SJCRH30 (cell line): ENCODE data around the gene SIL1. TPM values are rescaled to one million over a fixed set of nuclear protein-coding genes. Genes with fewer than 3 reads are reported as not detected.
"Not testable (repeated sequence)": the region's sequence is repeated elsewhere in the genome, so short reads cannot be mapped to it uniquely, and the experiment has no call there.

Experiments used
- DNase-seq, 2 experiments: peaks; one replicate each; pipeline ENCODE4 v3.0.0-alpha.2; 2015 to 2020
- H3K27ac ChIP-seq: fragments of 250-450 bp; sonication (Bioruptor Pico); 2 replicates; pipeline ENCODE4 v1.5.1; 2020; ENCODE audit warnings: mild to moderate bottlenecking, moderate library complexity
- H3K27me3 ChIP-seq: fragments of 250-450 bp; sonication (Bioruptor Pico); 2 replicates; pipeline ENCODE4 v1.5.1; 2020; ENCODE audit warnings: mild to moderate bottlenecking, moderate library complexity
- H3K36me3 ChIP-seq: fragments of 250-450 bp; sonication (Bioruptor Pico); 2 replicates; pipeline ENCODE4 v1.5.1; 2020; ENCODE audit warnings: mild to moderate bottlenecking, moderate library complexity
- H3K4me1 ChIP-seq: fragments of 250-450 bp; sonication (Bioruptor Pico); 2 replicates; pipeline ENCODE4 v1.5.1; 2020; ENCODE audit warnings: mild to moderate bottlenecking, moderate library complexity
- H3K4me3 ChIP-seq: fragments of 250-450 bp; sonication (Bioruptor Pico); 2 replicates; pipeline ENCODE4 v1.5.1; 2020; ENCODE audit warnings: mild to moderate bottlenecking, moderate library complexity
- H3K9me3 ChIP-seq: fragments of 250-450 bp; sonication (Bioruptor Pico); replicated peaks from 2 replicates; pipeline ENCODE4 v1.5.1; 2020; ENCODE audit warnings: mild to moderate bottlenecking, moderate library complexity
- total RNA-seq: library from RNA; depleted of rRNA; stranded (reverse); fragments of >200 nt; shearing (Covaris generic); gene quantifications from 2 replicates; pipeline ENCODE4 v1.2.3, GENCODE V29; 2014; rRNA removed

The SIL1 gene
- total RNA-seq = 7.1 and 7.7 TPM in 2 replicates

- H3K27me3 ChIP-seq = no peaks in the 10 kb centered on the region
- DNase-seq = peak; percentile 96 to 97
- peak within 1 kb of the TSS; percentile 81 for H3K27ac ChIP-seq
- no peaks in the 10 kb centered on the region for H3K4me1 ChIP-seq
- H3K9me3 ChIP-seq = no peaks in the 10 kb centered on the region
- H3K36me3 ChIP-seq = no peaks in the 10 kb centered on the region
- peak within 1 kb of the TSS; percentile 69 for H3K4me3 ChIP-seq
Observed at GRCh38 chr5:139197710-139198669, at the start of gene SIL1. Gene SIL1 (minus strand): TSS chr5:139198368. CDS start chr5:139127843, 70,525 bp downstream.

- Histone ChIP-seq H3K36me3 (no peaks in the 10 kb centered on the region), H3K9me3 (no peaks in the 10 kb centered on the region), H3K27ac (no peak overlapping the region), H3K27me3 (no peaks in the 10 kb centered on the region), H3K4me1 (no peaks in the 10 kb centered on the region), H3K4me3 (no peak overlapping the region)
- peak in 1 of 2 experiments; percentile 15 for DNase-seq
Observed at GRCh38 chr5:139246394-139246793, 48.2 kb upstream of the SIL1 start.

- Histone ChIP-seq H3K27ac (no peak overlapping the region), H3K9me3 (no peaks in the 10 kb centered on the region), H3K27me3 (no peaks in the 10 kb centered on the region), H3K36me3 (no peaks in the 10 kb centered on the region), H3K4me1 (no peaks in the 10 kb centered on the region), H3K4me3 (no peak overlapping the region)
- no peak for DNase-seq
Observed at GRCh38 chr5:139245637-139246339, 47.6 kb upstream of the SIL1 start.

GRCh38 chr5:139243425-139243970, 45.3 kb upstream of the SIL1 start:
- Histone ChIP-seq H3K27me3 (no peaks in the 10 kb centered on the region), H3K4me3 (no peak overlapping the region)
- peak in 1 of 2 experiments; percentile 22 for DNase-seq

GRCh38 chr5:139241139-139241538, 43.0 kb upstream of the SIL1 start:
- H3K36me3 ChIP-seq = no peaks in the 10 kb centered on the region
- H3K4me3 ChIP-seq = no peak overlapping the region
- no peaks in the 10 kb centered on the region for H3K4me1 ChIP-seq
- H3K27ac ChIP-seq = no peak overlapping the region
- no peaks in the 10 kb centered on the region for H3K27me3 ChIP-seq
- no peak for DNase-seq
- no peaks in the 10 kb centered on the region for H3K9me3 ChIP-seq

More at GRCh38 chr5:139243425-139243970, 45.3 kb upstream of the SIL1 start:
- Histone ChIP-seq H3K4me1 (no peaks in the 10 kb centered on the region), H3K27ac (no peak overlapping the region), H3K9me3 (no peaks in the 10 kb centered on the region), H3K36me3 (no peaks in the 10 kb centered on the region)

DNA sequence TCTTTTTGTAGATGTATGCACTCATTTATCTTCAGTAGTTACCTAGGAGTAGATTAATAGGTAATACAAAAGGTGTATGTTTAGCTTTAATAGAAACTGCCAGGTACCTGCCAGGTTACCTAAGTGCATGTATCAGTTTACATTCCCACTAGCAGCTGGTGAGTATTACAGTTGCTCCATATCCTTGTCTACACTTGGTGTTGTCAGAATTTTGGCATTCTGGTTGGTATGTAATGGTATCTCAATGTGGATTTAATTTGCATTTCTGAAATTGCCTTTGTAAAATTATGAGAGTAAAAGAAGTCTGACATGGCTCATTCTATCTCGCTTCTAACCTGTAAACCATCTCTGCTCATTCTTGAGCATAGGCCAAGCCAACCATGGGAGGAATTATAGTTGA, 38.3 kb upstream of the SIL1 start:
- H3K36me3 ChIP-seq = no peaks in the 10 kb centered on the region
- no peaks in the 10 kb centered on the region for H3K4me1 ChIP-seq
- H3K9me3 ChIP-seq = no peaks in the 10 kb centered on the region
- no peak overlapping the region for H3K4me3 ChIP-seq
- no peak overlapping the region for H3K27ac ChIP-seq
- H3K27me3 ChIP-seq = no peaks in the 10 kb centered on the region
- no peak for DNase-seq

DNA sequence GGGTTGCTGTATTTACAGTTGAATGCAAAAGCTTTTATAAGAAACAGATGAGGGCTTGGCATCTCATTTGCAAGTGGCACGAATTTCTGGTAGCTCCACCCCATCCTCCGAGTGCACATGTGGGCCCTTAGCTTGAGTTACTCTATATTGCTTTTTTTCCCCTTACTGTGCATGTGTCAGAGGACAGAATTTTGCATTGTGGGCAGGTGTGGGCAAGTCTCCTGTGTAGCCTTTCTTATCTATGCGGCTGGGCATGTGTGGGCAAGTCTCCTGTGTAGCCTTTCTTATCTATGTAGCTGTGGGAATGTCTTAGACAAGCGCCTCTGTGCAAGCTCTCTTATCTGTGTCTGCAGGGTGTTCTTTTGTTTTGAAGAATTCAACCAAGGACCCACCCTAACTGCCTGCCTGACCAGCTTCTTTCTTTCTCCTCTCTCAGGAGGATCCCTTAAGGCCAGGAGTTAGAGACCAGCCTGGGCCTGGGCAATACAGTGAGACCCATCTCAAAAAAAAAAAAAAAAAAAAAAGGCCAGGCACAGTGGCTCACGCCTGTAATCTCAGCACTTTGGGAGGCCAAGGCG, 34.1 kb upstream of the SIL1 start:
- H3K4me3 ChIP-seq = no peak overlapping the region
- H3K36me3 ChIP-seq = no peaks in the 10 kb centered on the region
- no peaks in the 10 kb centered on the region for H3K4me1 ChIP-seq
- no peaks in the 10 kb centered on the region for H3K27me3 ChIP-seq
- H3K9me3 ChIP-seq = no peaks in the 10 kb centered on the region
- DNase-seq = no peak
- H3K27ac ChIP-seq = no peak overlapping the region

- H3K9me3 ChIP-seq = no peaks in the 10 kb centered on the region
- DNase-seq = no peak
- no peak overlapping the region for H3K4me3 ChIP-seq
- no peaks in the 10 kb centered on the region for H3K27me3 ChIP-seq
- H3K4me1 ChIP-seq = no peaks in the 10 kb centered on the region
- no peak overlapping the region for H3K27ac ChIP-seq
- no peaks in the 10 kb centered on the region for H3K36me3 ChIP-seq
Observed at GRCh38 chr5:139228201-139228803, 30.1 kb upstream of the SIL1 start.

DNA sequence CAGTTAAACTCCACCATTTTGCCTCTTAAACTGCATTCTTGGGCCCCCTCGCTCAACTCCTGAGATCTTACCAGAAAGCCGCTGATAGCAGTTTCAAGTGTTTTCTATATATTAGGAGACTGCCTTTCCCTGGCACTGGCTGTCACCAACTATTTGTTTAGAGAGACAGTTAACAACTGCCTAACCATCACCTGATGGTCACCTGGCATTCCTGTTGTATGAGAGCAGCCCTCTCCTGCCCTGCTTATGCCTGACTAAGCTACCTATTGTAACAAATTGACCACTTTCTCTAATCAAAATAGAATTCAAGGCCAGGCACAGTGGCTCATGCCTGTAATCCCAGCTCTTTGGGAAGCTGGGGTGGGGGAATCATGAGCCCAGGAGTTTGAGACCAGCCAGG, 28.0 kb upstream of the SIL1 start:
- H3K4me1 ChIP-seq = no peaks in the 10 kb centered on the region
- no peaks in the 10 kb centered on the region for H3K9me3 ChIP-seq
- no peaks in the 10 kb centered on the region for H3K27me3 ChIP-seq
- no peak overlapping the region for H3K27ac ChIP-seq
- no peaks in the 10 kb centered on the region for H3K36me3 ChIP-seq
- no peak for DNase-seq
- no peak overlapping the region for H3K4me3 ChIP-seq

- no peak overlapping the region for H3K27ac ChIP-seq
- no peaks in the 10 kb centered on the region for H3K36me3 ChIP-seq
- DNase-seq = no peak
- H3K9me3 ChIP-seq = no peaks in the 10 kb centered on the region
- no peaks in the 10 kb centered on the region for H3K4me1 ChIP-seq
- H3K27me3 ChIP-seq = no peaks in the 10 kb centered on the region
- no peak overlapping the region for H3K4me3 ChIP-seq
Observed at GRCh38 chr5:139223481-139223880, 25.3 kb upstream of the SIL1 start.

- Histone ChIP-seq H3K4me3 (no peak overlapping the region), H3K4me1 (no peaks in the 10 kb centered on the region), H3K27ac (no peak overlapping the region), H3K9me3 (no peaks in the 10 kb centered on the region), H3K36me3 (no peaks in the 10 kb centered on the region), H3K27me3 (no peaks in the 10 kb centered on the region)
- DNase-seq = no peak
Observed at GRCh38 chr5:139222346-139222745, 24.2 kb upstream of the SIL1 start.

DNA sequence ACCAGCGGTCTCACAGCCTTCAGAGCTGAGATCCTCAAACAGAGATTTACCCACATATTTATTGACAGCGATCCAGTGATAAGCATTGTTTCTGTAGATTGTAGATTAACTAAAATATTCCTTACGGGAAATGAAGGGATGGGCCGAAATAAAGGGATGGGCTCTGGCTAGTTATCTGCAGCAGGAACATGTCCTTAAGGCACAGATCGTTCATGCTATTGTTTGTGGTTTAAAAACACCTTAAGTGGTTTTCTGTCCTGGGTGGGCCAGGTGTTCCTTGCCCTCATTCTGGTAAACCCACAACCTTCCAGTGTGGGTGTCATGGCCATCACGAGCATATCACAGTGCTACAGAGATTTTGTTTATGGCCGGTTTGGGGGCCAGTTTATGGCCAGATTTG, 19.9 kb upstream of the SIL1 start:
- not testable (repeated sequence) for H3K4me1 ChIP-seq, H3K27me3 ChIP-seq, H3K4me3 ChIP-seq, H3K36me3 ChIP-seq, DNase-seq, H3K9me3 ChIP-seq, H3K27ac ChIP-seq

- no peaks in the 10 kb centered on the region for H3K36me3 ChIP-seq
- no peak overlapping the region for H3K4me3 ChIP-seq
- H3K27me3 ChIP-seq = no peaks in the 10 kb centered on the region
- H3K27ac ChIP-seq = no peak overlapping the region
- H3K9me3 ChIP-seq = no peaks in the 10 kb centered on the region
- no peak for DNase-seq
- no peaks in the 10 kb centered on the region for H3K4me1 ChIP-seq
Observed at GRCh38 chr5:139215107-139215975, 17.2 kb upstream of the SIL1 start.

DNA sequence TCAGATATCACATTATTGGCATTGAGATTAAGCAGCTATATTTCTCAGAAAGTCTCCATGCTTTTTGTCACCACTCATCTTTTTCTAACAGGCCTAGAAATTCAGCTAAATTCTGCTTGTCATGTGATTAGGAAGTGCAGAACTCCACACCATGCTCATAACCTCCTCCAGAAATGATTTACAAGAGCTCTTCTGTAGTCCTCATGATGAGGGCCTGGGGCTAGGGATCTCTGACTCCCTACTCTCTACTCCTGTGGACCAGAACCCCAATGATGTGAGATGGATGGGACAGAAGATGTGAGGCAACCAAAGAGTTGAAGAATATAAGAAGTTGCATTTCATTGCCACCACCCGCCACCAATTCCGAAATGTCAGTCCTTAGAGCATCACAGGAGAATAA, 16.5 kb upstream of the SIL1 start:
- Histone ChIP-seq H3K4me1 (no peaks in the 10 kb centered on the region), H3K27ac (no peak overlapping the region), H3K27me3 (no peaks in the 10 kb centered on the region), H3K36me3 (no peaks in the 10 kb centered on the region), H3K4me3 (no peak overlapping the region), H3K9me3 (no peaks in the 10 kb centered on the region)
- no peak for DNase-seq
